T-cell (primary cell): ENCODE data around the gene DIP2C. TPM values are rescaled to one million over a fixed set of nuclear protein-coding genes. Genes with fewer than 3 reads are reported as not detected.

ENCODE experiments used
- ATAC-seq, 4 experiments: fragments of 200-7000 bp in 3 of 4; fragments of 150-1000 bp in 1 of 4; cut with Tn5 transposase; replicated peaks in 1 of 4; 1 replicate in 3 of 4; 2 replicates in 1 of 4; pipeline ENCODE4 v1.10.0; 2021; ENCODE audit warnings: moderate library complexity in 3 of 4, mild to moderate bottlenecking in 2 of 4, moderate number of reproducible peaks in 1 of 4
- CTCF ChIA-PET, 2 donors: fragments of 300-600 bp; sonication (Branson Sonifier 250); formaldehyde crosslinking; loops; one replicate each; lab custom pipeline; 2022; ENCODE audit warnings: antibody characterized with exemption in 2 of 2; lab: Charles Lee
- POLR2A ChIA-PET, 2 donors: fragments of 300-600 bp; sonication (Branson Sonifier 250); formaldehyde crosslinking; loops; one replicate each; lab custom pipeline; 2022; ENCODE audit warnings: antibody characterized with exemption in 2 of 2; lab: Charles Lee
- DNase-seq, 35 experiments: peaks; one replicate each; pipeline versions ENCODE4 v3.0.0 to v3.0.0-alpha.2; 2013 to 2023
- H3K27ac ChIP-seq: one replicate; pipeline ENCODE4 v1.5.1; 2013; ENCODE audit warnings: low read length
- H3K27me3 ChIP-seq, 2 experiments: replicated peaks in 1 of 2; 1 replicate in 1 of 2; 2 replicates in 1 of 2; pipeline versions ENCODE4 v1.6.1 to v1.7.0; 2013; ENCODE audit warnings: low read length in 1 of 2, mixed read lengths in 1 of 2; ENCODE audit not compliant: control insufficient read depth in 2 of 2, insufficient read depth in 2 of 2; ENCODE audit errors: extremely low read depth in 1 of 2
- H3K36me3 ChIP-seq, 2 donors: 1 replicate in 1 of 2; 2 replicates in 1 of 2; pipeline versions ENCODE4 v1.6.1 to v1.7.0; 2013; ENCODE audit warnings: low read length in 1 of 2; ENCODE audit not compliant: control insufficient read depth in 2 of 2, insufficient read depth in 1 of 2; ENCODE audit errors: extremely low read depth in 1 of 2
- H3K4me1 ChIP-seq, 2 experiments: 1 replicate in 1 of 2; 2 replicates in 1 of 2; pipeline versions ENCODE4 v1.6.1 to v1.7.0; 2013; ENCODE audit warnings: low read length in 2 of 2, mixed read lengths in 1 of 2; ENCODE audit not compliant: insufficient read depth in 2 of 2, control insufficient read depth in 1 of 2; ENCODE audit errors: extremely low read depth in 1 of 2
- H3K4me3 ChIP-seq, 2 donors: 1 replicate in 1 of 2; 2 replicates in 1 of 2; pipeline versions ENCODE4 v1.5.1 to v1.7.0; 2013; ENCODE audit warnings: mild to moderate bottlenecking in 2 of 2, low read length in 1 of 2, moderate library complexity in 1 of 2; ENCODE audit not compliant: control insufficient read depth in 1 of 2; ENCODE audit errors: extremely low read depth in 1 of 2
- H3K9me3 ChIP-seq: 2 replicates; pipeline ENCODE4 v1.7.0; 2013
- H3K27ac Mint-ChIP-seq, 2 donors: one replicate each; pipeline ENCODE4 v1.8.0; 2020 to 2021; ENCODE audit warnings: mild to moderate bottlenecking in 2 of 2, mixed read lengths in 2 of 2
- H3K27me3 Mint-ChIP-seq, 2 donors: one replicate each; pipeline ENCODE4 v1.8.0; 2021 to 2022; ENCODE audit warnings: mixed read lengths in 2 of 2
- H3K36me3 Mint-ChIP-seq: one replicate; pipeline ENCODE4 v1.8.0; 2021; ENCODE audit warnings: mixed read lengths
- H3K4me1 Mint-ChIP-seq, 3 donors: one replicate each; pipeline ENCODE4 v1.8.0; 2020 to 2022; ENCODE audit warnings: mixed read lengths in 3 of 3, mild to moderate bottlenecking in 1 of 3
- H3K4me3 Mint-ChIP-seq, 3 donors: one replicate each; pipeline ENCODE4 v1.8.0; 2020 to 2022; ENCODE audit warnings: mild to moderate bottlenecking in 3 of 3, mixed read lengths in 3 of 3, moderate library complexity in 3 of 3
- H3K9me3 Mint-ChIP-seq, 3 donors: one replicate each; pipeline ENCODE4 v1.8.0; 2020 to 2022; ENCODE audit warnings: mixed read lengths in 3 of 3
- WGBS: methylation state at CpG from one replicate; pipeline ENCODE4 v1.1.5; 2013; ENCODE audit warnings: missing lambda C conversion rate; ENCODE audit not compliant: insufficient coverage; 5-methylcytosine and 5-hydroxymethylcytosine counted together
- total RNA-seq, 35 experiments: library from RNA in 6 of 35; stranded (reverse) in 6 of 35; fragments of 120-200 nt in 1 of 35; gene quantifications; one replicate each; pipeline versions ENCODE4 v1.2.1 to v1.2.4 and lab custom pipeline; 2013 to 2026

Gene DIP2C
- total RNA-seq, 5 donors from 2014 or later (not counting 1 experiment from before 2014, with no cell fraction given), result 2.7 to 7.4 (median 4.5) TPM

DNA sequence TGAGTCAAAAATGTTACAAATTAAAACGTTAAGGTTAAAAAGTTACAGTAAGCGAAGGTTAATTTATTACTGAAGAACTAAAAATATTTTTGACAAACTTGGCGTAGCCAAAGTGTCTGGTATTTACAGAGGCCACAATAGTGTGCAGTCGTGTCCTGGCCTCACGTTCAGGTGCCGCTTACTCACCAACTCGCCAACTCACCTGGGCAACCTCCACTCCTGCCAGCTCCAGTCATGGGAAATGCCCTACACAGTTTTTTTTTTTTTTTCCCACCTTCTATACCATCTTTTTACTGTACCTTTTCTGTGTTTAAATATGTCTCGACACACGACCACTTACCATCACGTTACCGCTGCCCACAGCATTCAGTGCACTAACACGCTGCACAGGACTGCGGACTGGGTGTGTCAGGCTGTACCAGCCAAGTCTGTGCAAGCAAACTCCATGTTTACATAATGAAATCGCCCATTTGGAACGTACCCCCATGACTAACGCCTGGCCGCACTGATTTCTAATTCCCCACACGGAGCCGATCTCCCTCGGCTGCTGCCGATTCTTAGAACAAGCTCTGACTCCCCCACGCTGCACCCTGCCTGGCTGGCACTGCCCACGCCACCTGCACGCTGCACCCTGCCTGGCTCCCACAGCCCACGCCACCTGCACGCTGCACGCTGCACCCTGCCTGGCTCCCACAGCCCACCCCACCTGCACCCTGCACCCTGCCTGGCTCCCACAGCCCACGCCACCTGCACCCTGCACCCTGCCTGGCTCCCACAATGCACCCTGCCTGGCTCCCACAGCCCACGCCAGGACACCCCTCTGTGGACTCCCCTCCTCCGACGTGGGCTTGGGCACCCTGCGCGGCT, 351.1 kb downstream of the DIP2C start:
- WGBS, result 81% methylated on average over 26 of the region's 33 CpGs
- H3K9me3 ChIP-seq, result no peaks in the 10 kb centered on the region
- Mint-ChIP-seq H3K27me3 (no peaks in the 10 kb centered on the region), H3K9me3 (no peaks in the 10 kb centered on the region), H3K36me3 (peaks cover 9% of the 10 kb centered on the region), H3K27ac (peak overlapping the region in 1 of 2 donors; percentile 23), H3K4me1 (peaks cover 12 to 19% (median 19%) of the 10 kb centered on the region in 3 donors), H3K4me3 (peak overlapping the region in 1 of 3 donors; percentile 6)
- peaks cover 0 to 5% of the 10 kb centered on the region in 2 donors for H3K36me3 ChIP-seq
- DNase-seq (no peak), ATAC-seq (no peak)
- peaks cover 5 to 7% of the 10 kb centered on the region in 2 experiments for H3K4me1 ChIP-seq
- no peak overlapping the region for H3K27ac ChIP-seq
- ChIA-PET CTCF (no interaction called here), POLR2A (no interaction called here)
- no peak overlapping the region for H3K4me3 ChIP-seq
- no peaks in the 10 kb centered on the region for H3K27me3 ChIP-seq

GRCh38 chr10:336247-336646, 353.2 kb downstream of the DIP2C start:
- peaks cover 0 to 5% of the 10 kb centered on the region in 2 donors for H3K36me3 ChIP-seq
- no peaks in the 10 kb centered on the region for H3K27me3 Mint-ChIP-seq
- H3K4me3 ChIP-seq, result no peak overlapping the region
- WGBS, result no CpG with 5 or more reads among the region's 6 CpGs
- H3K4me1 Mint-ChIP-seq, result peaks cover 32 to 38% (median 34%) of the 10 kb centered on the region in 3 donors
- ChIA-PET CTCF (no interaction called here), POLR2A (no interaction called here)
- DNase-seq (no peak), ATAC-seq (no peak)
- no peaks in the 10 kb centered on the region for H3K9me3 ChIP-seq
- no peaks in the 10 kb centered on the region for H3K27me3 ChIP-seq
- H3K9me3 Mint-ChIP-seq, result no peaks in the 10 kb centered on the region
- H3K4me1 ChIP-seq, result peaks cover 18 to 20% of the 10 kb centered on the region in 2 experiments
- peaks cover 9% of the 10 kb centered on the region for H3K36me3 Mint-ChIP-seq
- H3K27ac Mint-ChIP-seq, result no peak overlapping the region
- no peak overlapping the region for H3K27ac ChIP-seq
- no peak overlapping the region for H3K4me3 Mint-ChIP-seq

- ChIA-PET POLR2A (interaction anchor here in 1 of 2 donors (0.7 kb wide), 1 partner anchor 35 kb away, joined by 3 read pairs; no protein-coding TSS in a partner anchor), CTCF (no interaction called here)
- no peaks in the 10 kb centered on the region for H3K27me3 ChIP-seq
- DNase-seq (no peak), ATAC-seq (no peak)
- Mint-ChIP-seq H3K4me1 (peaks cover 34 to 41% (median 34%) of the 10 kb centered on the region in 3 donors), H3K4me3 (no peak overlapping the region), H3K27ac (peak overlapping the region in 1 of 2 donors; percentile 6), H3K9me3 (no peaks in the 10 kb centered on the region), H3K36me3 (peaks cover 9% of the 10 kb centered on the region), H3K27me3 (no peaks in the 10 kb centered on the region)
- no peaks in the 10 kb centered on the region for H3K36me3 ChIP-seq
- no peak overlapping the region for H3K27ac ChIP-seq
- H3K4me3 ChIP-seq, result no peak overlapping the region
- no peaks in the 10 kb centered on the region for H3K9me3 ChIP-seq
- 91% methylated on average over 9 of the region's 14 CpGs for WGBS
- H3K4me1 ChIP-seq, result peaks cover 18 to 20% of the 10 kb centered on the region in 2 experiments
Measured at GRCh38 chr10:335151-335800, 354.2 kb downstream of the DIP2C start.

GRCh38 chr10:331186-331585, 358.3 kb downstream of the DIP2C start:
- H3K9me3 ChIP-seq, result no peaks in the 10 kb centered on the region
- Mint-ChIP-seq H3K36me3 (peaks cover 7% of the 10 kb centered on the region), H3K27ac (peak overlapping the region in 1 of 2 donors; percentile 52), H3K27me3 (no peaks in the 10 kb centered on the region), H3K4me3 (no peak overlapping the region), H3K9me3 (no peaks in the 10 kb centered on the region), H3K4me1 (peaks cover 40 to 52% (median 52%) of the 10 kb centered on the region in 3 donors)
- H3K4me3 ChIP-seq, result no peak overlapping the region
- H3K27ac ChIP-seq, result no peak overlapping the region
- CTCF ChIA-PET, result no interaction called here
- POLR2A ChIA-PET, result no interaction called here
- WGBS, result 100% methylated on average over 2 of the region's 3 CpGs
- DNase-seq (no peak), ATAC-seq (no peak)
- no peaks in the 10 kb centered on the region for H3K36me3 ChIP-seq
- H3K4me1 ChIP-seq, result peaks cover 22 to 28% of the 10 kb centered on the region in 2 experiments
- no peaks in the 10 kb centered on the region for H3K27me3 ChIP-seq

GRCh38 chr10:329361-330099, 359.9 kb downstream of the DIP2C start:
- H3K9me3 Mint-ChIP-seq, result no peaks in the 10 kb centered on the region
- DNase-seq (peak in 8 of 35 experiments; percentile 9 to 44 (median 29)), ATAC-seq (peak; percentile 40 to 69 (median 56))
- ChIA-PET POLR2A (no interaction called here), CTCF (interaction anchor here in 1 of 2 donors (0.6 kb wide), 1 partner anchor 14 kb away, joined by 6 read pairs; no protein-coding TSS in a partner anchor)
- Histone ChIP-seq H3K4me1 (peaks cover 22 to 33% of the 10 kb centered on the region in 2 experiments), H3K27me3 (no peaks in the 10 kb centered on the region), H3K4me3 (peak overlapping the region in 1 of 2 donors; percentile 20), H3K36me3 (no peaks in the 10 kb centered on the region), H3K27ac (peak overlapping the region; percentile 45), H3K9me3 (no peaks in the 10 kb centered on the region)
- 59% methylated on average over 13 of the region's 15 CpGs for WGBS
- no peaks in the 10 kb centered on the region for H3K27me3 Mint-ChIP-seq
- peak overlapping the region; percentile 67 to 70 (median 68) for H3K4me3 Mint-ChIP-seq
- H3K4me1 Mint-ChIP-seq, result peaks cover 41 to 56% (median 49%) of the 10 kb centered on the region in 3 donors
- H3K27ac Mint-ChIP-seq, result peak overlapping the region; percentile 82 to 93
- peaks cover 9% of the 10 kb centered on the region for H3K36me3 Mint-ChIP-seq
